Mesendoderm (in vitro differentiated cells): Measurements from ENCODE around the gene NGEF.

ENCODE experiments used
- DNase-seq: peaks from one replicate; pipeline ENCODE4 v3.0.0; 2013
- H2AK5ac ChIP-seq: 2 replicates; pipeline ENCODE4 v1.6.1; 2013; ENCODE audit warnings: low read length, inconsistent platforms
- H2BK120ac ChIP-seq: 2 replicates; pipeline ENCODE4 v1.6.1; 2013; ENCODE audit warnings: low read depth, mild to moderate bottlenecking, low read length, moderate library complexity, mixed read lengths
- H2BK15ac ChIP-seq: replicated peaks from 2 replicates; pipeline ENCODE4 v1.6.1; 2013; ENCODE audit warnings: low read depth, mild to moderate bottlenecking, moderate library complexity
- H2BK5ac ChIP-seq: 2 replicates; pipeline ENCODE4 v1.6.1; 2013; ENCODE audit warnings: low read length, inconsistent platforms
- H3K18ac ChIP-seq: 2 replicates; pipeline ENCODE4 v1.6.1; 2013; ENCODE audit warnings: mild to moderate bottlenecking, low read length, mixed read lengths
- H3K23ac ChIP-seq: one replicate; pipeline ENCODE4 v1.6.1; 2013; ENCODE audit warnings: low read length
- H3K27ac ChIP-seq: 2 replicates; pipeline ENCODE4 v1.5.1; 2013; ENCODE audit warnings: low read depth, mild to moderate bottlenecking, inconsistent platforms, low read length, moderate library complexity
- H3K27me3 ChIP-seq: 2 replicates; pipeline ENCODE4 v1.6.1; 2013; ENCODE audit warnings: low read length, control low read depth, mild to moderate bottlenecking, inconsistent platforms; ENCODE audit not compliant: insufficient read depth, poor library complexity
- H3K36me3 ChIP-seq: 2 replicates; pipeline ENCODE4 v1.6.1; 2013; ENCODE audit warnings: low read length, inconsistent platforms; ENCODE audit not compliant: control insufficient read depth, insufficient read depth
- H3K4ac ChIP-seq: one replicate; pipeline ENCODE4 v1.6.1; 2013; ENCODE audit warnings: low read depth, mild to moderate bottlenecking, low read length, moderate library complexity
- H3K4me1 ChIP-seq: 2 replicates; pipeline ENCODE4 v1.6.1; 2013; ENCODE audit warnings: low read depth, low read length, inconsistent platforms; ENCODE audit not compliant: control insufficient read depth
- H3K4me2 ChIP-seq: 2 replicates; pipeline ENCODE4 v1.6.1; 2013; ENCODE audit warnings: low read length
- H3K4me3 ChIP-seq: 2 replicates; pipeline ENCODE4 v1.5.1; 2013; ENCODE audit warnings: mild to moderate bottlenecking, low read length
- H3K56ac ChIP-seq: one replicate; pipeline ENCODE4 v1.6.1; 2013; ENCODE audit warnings: low read length
- H3K79me1 ChIP-seq: 2 replicates; pipeline ENCODE4 v1.6.1; 2013; ENCODE audit warnings: low read length, inconsistent platforms
- H3K79me2 ChIP-seq: 2 replicates; pipeline ENCODE4 v1.6.1; 2013; ENCODE audit warnings: mild to moderate bottlenecking, low read length; ENCODE audit not compliant: control insufficient read depth, insufficient read depth
- H3K9ac ChIP-seq: 2 replicates; pipeline ENCODE4 v1.6.1; 2013; ENCODE audit warnings: low read length, inconsistent platforms
- H4K5ac ChIP-seq: one replicate; pipeline ENCODE4 v1.6.1; 2013; ENCODE audit warnings: low read length
- H4K8ac ChIP-seq: one replicate; pipeline ENCODE4 v1.6.1; 2013; ENCODE audit warnings: low read depth, mild to moderate bottlenecking, control low read depth, low read length, moderate library complexity
- WGBS: extraction: QIAGEN DNeasy Blood & Tissue Kit; methylation state at CpG from one replicate; pipeline ENCODE4 v1.1.7; 2013; ENCODE audit warnings: low lambda C conversion rate, missing lambda C conversion rate; ENCODE audit not compliant: insufficient coverage; ENCODE audit errors: extremely low coverage; 5-methylcytosine and 5-hydroxymethylcytosine counted together

The NGEF gene

GRCh38 chr2:232896720-232897597 lies 116.1 kb downstream of the NGEF start:
- Histone ChIP-seq H3K79me2 (no peaks in the 10 kb centered on the region), H2BK15ac (no peak overlapping the region), H2BK120ac (no peak overlapping the region), H4K5ac (no peak overlapping the region), H2BK5ac (no peak overlapping the region), H2AK5ac (no peak overlapping the region), H3K27me3 (no peaks in the 10 kb centered on the region), H3K4me3 (no peak overlapping the region), H3K18ac (no peak overlapping the region), H3K23ac (no peak overlapping the region), H3K4me1 (no peaks in the 10 kb centered on the region), H4K8ac (no peak overlapping the region), H3K56ac (no peak overlapping the region), H3K79me1 (no peaks in the 10 kb centered on the region), H3K4me2 (no peak overlapping the region), H3K36me3 (no peaks in the 10 kb centered on the region), H3K27ac (no peak overlapping the region), H3K4ac (no peak overlapping the region), H3K9ac (no peak overlapping the region)
- WGBS, result 73% methylated on average over 2 of the region's 9 CpGs
- DNase-seq, result no peak

GRCh38 chr2:232896111-232896510 lies 116.9 kb downstream of the NGEF start:
- no peak overlapping the region for H2BK15ac ChIP-seq
- no peak overlapping the region for H4K8ac ChIP-seq
- no peak overlapping the region for H4K5ac ChIP-seq
- no peak overlapping the region for H2BK120ac ChIP-seq
- no peak overlapping the region for H3K27ac ChIP-seq
- no peaks in the 10 kb centered on the region for H3K79me2 ChIP-seq
- H3K79me1 ChIP-seq, result no peaks in the 10 kb centered on the region
- H3K18ac ChIP-seq, result no peak overlapping the region
- no peak overlapping the region for H3K56ac ChIP-seq
- no peaks in the 10 kb centered on the region for H3K36me3 ChIP-seq
- H3K4me1 ChIP-seq, result no peaks in the 10 kb centered on the region
- H3K27me3 ChIP-seq, result no peaks in the 10 kb centered on the region
- no peak overlapping the region for H3K23ac ChIP-seq
- no peak for DNase-seq
- H3K4ac ChIP-seq, result no peak overlapping the region
- no peak overlapping the region for H3K4me3 ChIP-seq
- H3K4me2 ChIP-seq, result no peak overlapping the region
- H2BK5ac ChIP-seq, result no peak overlapping the region
- no peak overlapping the region for H3K9ac ChIP-seq
- H2AK5ac ChIP-seq, result no peak overlapping the region

DNA sequence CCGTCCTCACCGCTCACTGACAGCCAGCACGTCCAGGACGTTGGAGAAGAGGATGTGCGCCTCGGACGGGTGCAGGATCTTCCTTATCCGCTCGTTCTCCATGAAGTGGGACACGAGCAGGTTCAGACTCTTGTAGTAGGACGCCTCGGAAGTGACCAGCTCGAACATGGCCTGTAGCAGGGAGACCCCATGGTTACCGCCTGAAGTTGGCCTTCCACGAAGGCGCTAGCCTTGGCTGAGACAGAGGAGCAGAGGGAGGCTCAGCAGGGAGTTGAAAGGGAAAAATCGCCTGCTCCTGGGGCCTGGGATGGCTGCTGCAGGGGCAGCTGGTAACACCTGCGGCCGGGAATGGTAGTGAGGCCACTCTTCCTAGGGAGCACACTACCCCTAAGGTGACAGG lies 118.3 kb downstream of the NGEF start:
- no peak overlapping the region for H2BK5ac ChIP-seq
- H4K8ac ChIP-seq, result no peak overlapping the region
- no peak overlapping the region for H3K23ac ChIP-seq
- H3K56ac ChIP-seq, result no peak overlapping the region
- no peak overlapping the region for H3K9ac ChIP-seq
- H3K4me2 ChIP-seq, result no peak overlapping the region
- H3K27me3 ChIP-seq, result no peaks in the 10 kb centered on the region
- H3K79me1 ChIP-seq, result no peaks in the 10 kb centered on the region
- WGBS, result no CpG with 5 or more reads among the region's 19 CpGs
- no peak overlapping the region for H2BK120ac ChIP-seq
- no peak overlapping the region for H3K18ac ChIP-seq
- no peaks in the 10 kb centered on the region for H3K36me3 ChIP-seq
- no peak overlapping the region for H2AK5ac ChIP-seq
- H3K4ac ChIP-seq, result no peak overlapping the region
- no peak overlapping the region for H3K4me3 ChIP-seq
- H3K4me1 ChIP-seq, result no peaks in the 10 kb centered on the region
- no peak for DNase-seq
- H3K79me2 ChIP-seq, result no peaks in the 10 kb centered on the region
- no peak overlapping the region for H2BK15ac ChIP-seq
- no peak overlapping the region for H4K5ac ChIP-seq
- H3K27ac ChIP-seq, result no peak overlapping the region

GRCh38 chr2:232894251-232894650 lies 118.8 kb downstream of the NGEF start:
- no peaks in the 10 kb centered on the region for H3K79me2 ChIP-seq
- WGBS, result no CpG with 5 or more reads among the region's 9 CpGs

GRCh38 chr2:232893834-232894233 lies 119.2 kb downstream of the NGEF start:
- no peak overlapping the region for H3K23ac ChIP-seq

More at GRCh38 chr2:232894251-232894650, 118.8 kb downstream of the NGEF start:
- H3K27me3 ChIP-seq, result no peaks in the 10 kb centered on the region
- no peak overlapping the region for H2BK5ac ChIP-seq
- no peak for DNase-seq
- no peak overlapping the region for H3K56ac ChIP-seq
- H3K4me3 ChIP-seq, result no peak overlapping the region
- no peak overlapping the region for H4K5ac ChIP-seq
- no peak overlapping the region for H2BK15ac ChIP-seq
- H3K23ac ChIP-seq, result no peak overlapping the region
- no peak overlapping the region for H2AK5ac ChIP-seq
- H3K4ac ChIP-seq, result no peak overlapping the region
- H3K4me2 ChIP-seq, result no peak overlapping the region
- H2BK120ac ChIP-seq, result no peak overlapping the region
- no peak overlapping the region for H3K18ac ChIP-seq
- no peak overlapping the region for H3K27ac ChIP-seq
- no peaks in the 10 kb centered on the region for H3K79me1 ChIP-seq
- no peak overlapping the region for H4K8ac ChIP-seq
- H3K9ac ChIP-seq, result no peak overlapping the region
- no peaks in the 10 kb centered on the region for H3K4me1 ChIP-seq
- H3K36me3 ChIP-seq, result no peaks in the 10 kb centered on the region

GRCh38 chr2:232892843-232893242 lies 120.2 kb downstream of the NGEF start:
- no peak for DNase-seq
- Histone ChIP-seq H3K36me3 (no peaks in the 10 kb centered on the region), H3K56ac (no peak overlapping the region), H2BK5ac (no peak overlapping the region), H2BK15ac (no peak overlapping the region), H3K9ac (no peak overlapping the region), H3K27me3 (no peaks in the 10 kb centered on the region), H3K27ac (no peak overlapping the region), H2AK5ac (no peak overlapping the region), H4K8ac (no peak overlapping the region), H3K23ac (no peak overlapping the region), H3K4me3 (no peak overlapping the region), H4K5ac (no peak overlapping the region), H3K18ac (no peak overlapping the region), H2BK120ac (no peak overlapping the region), H3K4me2 (no peak overlapping the region), H3K4me1 (no peaks in the 10 kb centered on the region), H3K4ac (no peak overlapping the region), H3K79me1 (no peaks in the 10 kb centered on the region), H3K79me2 (no peaks in the 10 kb centered on the region)
- WGBS, result no CpG with 5 or more reads among the region's 20 CpGs

More at GRCh38 chr2:232893834-232894233, 119.2 kb downstream of the NGEF start:
- H3K4me3 ChIP-seq, result no peak overlapping the region
- H3K27me3 ChIP-seq, result no peaks in the 10 kb centered on the region
- WGBS, result no CpG with 5 or more reads among the region's 8 CpGs
- no peak overlapping the region for H4K8ac ChIP-seq
- no peak overlapping the region for H3K4ac ChIP-seq
- H3K4me2 ChIP-seq, result no peak overlapping the region
- no peak overlapping the region for H3K27ac ChIP-seq
- no peak overlapping the region for H3K18ac ChIP-seq
- H2BK5ac ChIP-seq, result no peak overlapping the region
- no peak overlapping the region for H2BK120ac ChIP-seq
- H3K79me2 ChIP-seq, result no peaks in the 10 kb centered on the region
- no peak overlapping the region for H4K5ac ChIP-seq
- no peaks in the 10 kb centered on the region for H3K4me1 ChIP-seq
- H3K9ac ChIP-seq, result no peak overlapping the region
- H3K56ac ChIP-seq, result no peak overlapping the region
- H2BK15ac ChIP-seq, result no peak overlapping the region
- H2AK5ac ChIP-seq, result no peak overlapping the region
- no peak for DNase-seq
- H3K79me1 ChIP-seq, result no peaks in the 10 kb centered on the region
- H3K36me3 ChIP-seq, result no peaks in the 10 kb centered on the region
